NCI-H1092 (cell line): Measurements from ENCODE around the gene GAS2L1.

Source experiments
- DNase-seq: peaks from one replicate; lab custom pipeline; 2025; lab: John Stamatoyannopoulos, UW

The GAS2L1 gene

DNA sequence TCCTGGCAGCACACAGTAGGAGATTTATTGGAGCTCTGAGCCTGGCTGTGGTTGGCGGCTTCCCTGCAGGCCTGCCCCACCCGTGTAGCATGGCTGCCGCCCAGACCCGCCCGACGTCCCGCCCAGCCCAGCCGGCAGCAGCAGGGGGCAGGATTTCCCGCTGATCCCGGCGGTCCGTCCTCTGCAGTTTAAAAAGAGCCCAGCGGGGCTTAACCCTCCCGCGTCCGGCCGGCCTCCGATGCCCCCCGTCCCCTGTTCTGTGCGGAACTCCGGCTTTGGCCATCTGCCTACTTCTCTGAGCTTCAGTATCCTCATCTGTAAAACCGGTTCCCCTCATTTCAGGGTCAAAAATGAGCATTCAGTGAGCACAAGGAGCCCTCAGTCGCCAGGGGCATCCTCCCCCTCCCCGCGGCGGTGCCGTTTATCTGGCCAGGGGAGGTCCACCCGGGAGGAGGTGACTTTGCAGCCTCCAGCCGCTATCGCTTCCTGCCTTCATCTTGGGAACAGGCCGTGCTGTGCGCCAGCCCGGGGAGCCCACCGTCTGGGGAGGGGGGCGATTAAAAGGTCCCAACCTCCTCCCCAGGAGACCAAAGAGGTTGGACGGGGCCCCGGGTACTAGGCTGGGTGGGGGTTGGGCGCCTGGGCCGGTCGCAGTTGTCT is at the start of gene GAS2L1:
TSS of gene GAS2L1 (plus strand) at position 476 of the 660 bp plus-strand sequence. CDS start 1,456 bp downstream, outside the sequence.
- no peak for DNase-seq

- DNase-seq: no peak
These were observed 48.7 kb upstream of the GAS2L1 start for GRCh38 chr22:29257751-29258181.

- DNase-seq: no peak
These were observed 47.8 kb upstream of the GAS2L1 start for GRCh38 chr22:29258407-29259252.

DNA sequence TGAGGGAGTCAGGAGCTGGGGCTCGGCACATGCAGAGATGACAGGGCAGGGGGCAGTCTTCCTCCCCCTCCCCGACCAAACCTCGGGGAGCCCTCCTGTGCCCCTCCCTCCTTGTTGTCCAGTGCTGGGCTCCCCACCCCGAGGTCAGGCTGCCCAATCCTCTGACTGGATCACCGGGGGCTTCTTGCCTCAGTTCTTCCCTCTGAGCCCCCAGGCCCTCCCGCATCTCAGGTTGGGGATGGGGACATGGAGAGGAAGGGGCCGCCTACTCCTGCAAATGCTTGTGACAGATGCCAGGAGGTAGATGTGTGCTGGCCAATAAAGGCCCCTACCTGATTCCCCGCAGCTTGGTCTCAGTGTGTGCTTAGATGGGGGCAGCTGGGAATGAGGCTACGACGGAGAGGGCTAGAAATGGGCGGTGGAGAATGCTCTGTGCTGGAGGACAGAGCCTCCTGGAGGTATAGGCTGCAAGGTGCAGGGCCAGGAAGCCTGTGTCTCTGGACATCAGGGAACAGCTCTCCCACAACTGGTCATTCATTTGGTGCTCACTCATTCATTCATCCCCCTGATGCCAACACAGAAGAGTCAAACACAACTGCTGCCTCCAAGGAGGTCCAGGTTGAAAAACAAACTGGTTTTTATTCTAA is 47.1 kb upstream of the GAS2L1 start:
- DNase-seq: no peak

- no peak for DNase-seq
These were observed 46.4 kb upstream of the GAS2L1 start for GRCh38 chr22:29260031-29260560.

GRCh38 chr22:29260601-29261315 is 45.7 kb upstream of the GAS2L1 start:
- DNase-seq: no peak

GRCh38 chr22:29263791-29264276 is 42.6 kb upstream of the GAS2L1 start:
- no peak for DNase-seq

- no peak for DNase-seq
These were observed 41.1 kb upstream of the GAS2L1 start for GRCh38 chr22:29265305-29265704.

DNA sequence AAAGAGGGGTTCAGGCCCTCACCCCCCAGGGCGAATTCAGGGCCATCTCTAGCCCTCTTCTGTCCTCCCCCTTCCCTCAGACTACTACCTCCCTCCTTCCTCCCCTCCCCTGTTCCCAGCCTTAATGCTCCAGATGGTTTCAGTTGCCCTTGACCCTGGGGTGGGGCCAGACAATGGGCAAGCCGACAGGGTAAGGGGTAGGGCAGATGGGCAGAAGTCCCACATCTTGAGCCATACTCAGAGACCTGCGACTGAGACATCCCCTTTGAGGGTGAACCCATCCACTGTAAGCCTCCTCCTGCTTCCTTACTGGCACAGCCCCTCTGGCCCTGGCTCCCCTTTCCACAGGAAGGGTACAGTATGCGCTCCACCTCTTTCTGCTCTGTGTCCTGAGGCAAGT is 40.5 kb upstream of the GAS2L1 start:
- no peak for DNase-seq

DNA sequence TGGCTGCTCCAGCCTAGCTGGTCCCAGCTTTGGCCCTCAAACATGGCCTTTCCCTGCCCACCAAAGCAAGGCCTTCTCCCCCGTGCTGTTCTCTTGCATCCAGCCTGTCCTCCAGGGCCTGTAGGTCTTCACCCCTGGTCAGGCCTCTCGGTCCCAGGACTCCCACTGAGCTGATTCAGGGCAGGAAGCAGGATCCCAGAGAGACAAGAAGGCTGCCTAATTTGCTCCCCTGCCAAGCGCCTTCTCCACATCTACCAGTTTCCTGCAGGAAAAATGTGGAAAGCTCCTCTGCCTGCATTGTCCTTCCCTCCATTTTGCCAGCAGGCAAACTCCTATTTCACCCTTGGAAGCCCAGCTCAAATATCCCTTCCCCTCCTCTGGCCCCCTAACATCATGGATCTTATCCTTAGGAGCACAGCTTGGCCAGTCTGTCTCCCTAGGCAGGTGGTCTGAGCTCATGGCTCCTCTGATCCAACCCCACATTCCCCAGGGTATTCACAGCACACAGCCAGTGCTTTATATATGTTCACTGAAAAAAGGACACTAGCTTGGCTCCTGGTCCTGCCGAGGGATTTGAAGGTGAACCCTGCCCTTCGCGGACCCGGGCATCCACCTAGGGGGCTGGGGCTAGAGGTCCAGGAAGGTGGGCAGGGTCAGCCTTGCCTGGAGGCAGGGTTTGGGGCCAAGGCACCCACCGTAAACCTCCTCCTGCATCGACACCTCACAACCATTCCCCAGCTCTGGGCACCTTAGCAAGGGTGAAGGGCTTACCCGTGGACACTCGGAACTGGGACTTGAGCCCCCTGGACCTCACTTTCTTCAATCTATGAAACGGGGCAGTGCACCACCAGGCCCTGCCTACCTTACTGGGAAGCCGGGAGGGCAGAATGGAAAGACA is 39.6 kb upstream of the GAS2L1 start:
- no peak for DNase-seq

DNA sequence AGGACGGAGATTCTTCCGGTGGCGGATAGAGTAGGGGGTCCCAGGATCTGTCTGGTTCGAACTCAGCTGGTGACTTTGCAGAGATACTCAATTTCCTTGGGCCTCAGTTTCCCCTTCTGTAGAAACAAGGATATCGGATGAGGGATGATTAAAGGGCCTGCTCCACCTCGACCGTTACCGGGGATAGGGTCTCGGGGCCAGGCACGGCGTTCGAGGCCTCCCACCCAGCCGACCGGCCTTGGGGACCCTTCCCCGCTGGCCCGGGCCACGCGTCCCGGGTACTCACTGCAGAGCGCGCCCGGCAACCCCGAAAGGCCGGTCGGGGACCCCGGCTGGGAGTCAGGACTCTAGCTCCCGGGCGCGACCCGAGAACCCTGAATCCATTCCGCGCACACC is 39.0 kb upstream of the GAS2L1 start:
- no peak for DNase-seq

DNA sequence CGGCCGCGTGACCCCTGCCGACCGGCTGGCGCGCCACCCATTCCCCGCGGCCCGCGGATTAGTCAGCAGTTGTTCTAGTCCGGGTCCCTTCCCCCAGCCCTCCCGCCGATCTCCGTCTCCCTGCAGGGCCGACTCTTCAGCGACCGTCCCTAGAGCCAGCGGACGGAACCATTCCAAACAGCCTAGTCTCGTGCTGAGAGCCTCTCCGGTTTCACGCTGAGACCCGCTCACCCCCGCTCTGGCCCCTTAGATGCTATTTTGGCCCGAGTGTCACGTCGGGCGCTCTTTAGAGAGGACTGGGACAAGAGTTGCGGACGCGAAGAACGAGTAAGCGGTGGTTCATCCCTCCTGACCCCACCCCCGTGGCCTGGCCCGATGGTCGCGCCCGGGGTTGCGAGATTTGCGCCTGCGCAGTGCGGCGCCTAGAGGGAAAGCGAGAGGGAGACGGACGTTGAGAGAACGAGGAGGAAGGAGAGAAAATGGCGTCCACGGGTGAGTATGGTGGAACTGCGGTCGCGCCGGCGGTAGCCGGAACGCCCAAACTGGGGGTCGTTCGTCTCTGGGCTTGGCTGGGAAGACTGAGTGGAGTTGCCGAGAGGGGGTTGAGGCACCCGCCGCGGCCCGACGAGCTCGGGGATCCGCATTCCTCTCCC is 38.5 kb upstream of the GAS2L1 start, which contains the start of the genes EWSR1 and RHBDD3:
TSS of gene EWSR1 (plus strand) at position 411 of the 653 bp plus-strand sequence. CDS start at position 480, 69 bp downstream.
TSS of gene RHBDD3 (minus strand) at position 124 of the 653 bp plus-strand sequence. CDS start 2,355 bp downstream, outside the sequence.
- DNase-seq: peak; percentile 92

DNA sequence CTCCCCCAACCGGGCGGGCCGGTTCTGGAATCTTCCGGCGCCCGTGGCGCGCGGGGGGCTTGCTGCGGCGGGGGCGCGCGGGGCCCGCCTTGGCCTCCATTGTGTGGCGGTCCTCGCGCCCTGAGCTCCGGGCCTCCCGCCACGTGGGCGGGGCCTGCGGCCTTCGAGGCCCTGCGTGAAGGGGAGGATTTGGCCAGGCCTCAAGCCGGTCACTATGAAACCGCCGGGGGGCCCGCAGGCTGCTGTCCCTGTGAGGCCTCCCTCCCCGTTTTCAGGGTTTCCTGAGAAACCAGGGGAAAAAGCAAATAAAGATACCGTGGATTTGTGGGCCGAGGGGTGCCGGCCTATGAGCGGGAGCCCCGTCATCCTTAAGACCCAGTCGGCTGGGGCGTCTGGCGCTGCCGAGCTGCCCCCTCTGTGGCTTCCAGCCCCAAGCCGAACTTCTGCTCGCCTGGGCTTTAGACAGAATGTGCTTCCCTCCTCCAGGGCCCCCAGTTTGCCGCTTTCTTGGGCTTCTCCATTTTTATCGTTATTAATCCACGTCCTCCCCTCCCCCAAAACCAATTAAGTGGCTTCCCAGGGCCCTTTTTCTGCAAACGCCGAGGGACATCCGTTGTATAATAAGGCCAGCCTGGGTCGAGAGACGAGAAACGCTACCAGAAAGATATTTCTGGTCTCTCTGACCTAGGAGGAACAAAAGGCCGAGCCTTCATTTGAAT is 37.8 kb upstream of the GAS2L1 start:
- peak; percentile 34 for DNase-seq

GRCh38 chr22:29269230-29269604 is 37.2 kb upstream of the GAS2L1 start:
- DNase-seq: no peak

DNA sequence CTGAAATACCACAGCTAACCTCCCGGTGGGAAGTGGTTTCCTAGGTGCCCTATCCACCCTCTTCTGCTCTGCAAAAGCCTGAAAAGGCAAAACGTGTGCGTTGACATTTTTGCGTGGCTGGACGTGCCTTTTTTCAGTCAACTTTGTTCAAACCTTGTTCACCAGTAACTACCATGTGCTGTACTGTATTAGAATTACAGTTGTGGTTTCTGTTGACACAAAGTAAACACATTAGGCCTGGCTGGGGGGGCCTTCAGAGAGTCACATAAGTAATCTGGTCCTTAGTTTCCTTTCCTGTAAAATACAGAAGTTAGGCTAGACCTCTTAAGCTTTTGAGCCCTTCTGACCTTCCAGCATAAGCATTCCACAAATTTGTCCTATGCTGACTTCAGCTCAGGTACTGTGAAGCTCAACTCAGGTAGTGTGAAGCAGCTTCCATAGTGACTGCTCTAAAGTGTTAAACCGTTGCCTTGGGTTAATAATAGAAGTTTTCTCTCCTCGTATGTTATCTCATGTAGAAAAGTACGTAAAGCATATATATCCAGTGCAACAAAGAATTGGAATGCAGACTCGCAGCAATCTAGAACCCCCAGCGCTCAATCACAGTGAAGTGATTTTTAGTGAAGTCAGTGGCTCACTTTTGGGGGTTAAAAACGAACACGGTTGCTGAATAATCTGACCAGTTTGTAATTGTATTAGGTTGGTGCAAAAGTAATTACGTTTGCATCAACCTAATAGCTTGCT is 36.5 kb upstream of the GAS2L1 start:
- no peak for DNase-seq

DNA sequence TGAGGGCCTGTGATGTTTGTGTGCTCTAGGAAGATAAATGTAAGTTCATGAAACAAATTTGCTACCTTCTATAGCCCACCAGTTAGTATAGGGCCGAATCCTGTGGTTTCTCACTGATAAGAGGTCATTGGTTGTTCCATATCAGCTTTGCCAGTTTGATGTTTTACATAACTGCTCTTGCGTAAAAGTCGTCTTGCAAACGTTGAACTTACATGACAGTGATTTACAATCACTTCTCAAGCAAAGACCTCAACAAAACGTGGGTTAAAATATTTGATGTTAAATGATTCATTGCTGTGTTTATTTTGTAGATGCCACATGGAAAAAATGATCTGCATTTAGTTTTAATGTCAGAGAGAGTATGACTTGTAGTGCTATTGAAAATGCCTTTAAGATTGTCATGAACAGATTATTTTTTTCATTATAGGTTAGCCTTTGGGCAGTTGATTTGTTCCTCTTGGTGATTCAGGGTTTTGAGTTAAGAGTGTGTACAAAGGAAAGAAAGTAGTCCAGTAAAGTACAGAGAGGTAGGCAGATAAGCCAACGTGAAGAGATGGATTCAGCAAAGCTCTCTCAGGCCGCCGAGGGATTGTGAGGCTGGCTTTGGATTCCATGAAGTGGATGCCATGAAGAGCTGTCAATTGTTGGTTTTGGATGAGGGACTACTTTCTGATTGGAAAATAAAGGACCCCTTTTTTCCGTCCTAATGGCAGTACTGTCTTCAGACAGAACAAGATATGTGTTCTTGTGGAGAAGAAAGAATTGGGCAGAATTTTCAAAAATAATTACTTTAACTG is 35.8 kb upstream of the GAS2L1 start:
- no peak for DNase-seq

DNA sequence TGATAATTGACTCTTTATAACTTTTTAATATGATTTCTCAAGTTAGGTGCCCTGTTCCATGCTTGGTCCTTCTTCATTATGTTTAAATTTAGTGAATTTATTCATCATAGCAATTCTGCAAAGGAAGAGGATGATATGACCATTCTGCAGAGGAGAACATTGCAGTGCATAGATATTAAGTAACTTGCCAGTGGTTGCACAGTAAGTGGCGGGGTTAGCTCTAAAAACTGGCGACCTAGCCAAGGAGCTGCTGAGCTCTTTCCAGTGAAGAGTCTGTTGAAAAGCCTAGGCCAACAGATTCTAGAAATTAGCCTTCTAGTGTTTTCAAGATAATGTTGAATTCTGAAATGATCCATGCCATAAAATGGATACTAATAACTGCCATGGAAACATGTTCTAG is 33.8 kb upstream of the GAS2L1 start:
- no peak for DNase-seq

DNA sequence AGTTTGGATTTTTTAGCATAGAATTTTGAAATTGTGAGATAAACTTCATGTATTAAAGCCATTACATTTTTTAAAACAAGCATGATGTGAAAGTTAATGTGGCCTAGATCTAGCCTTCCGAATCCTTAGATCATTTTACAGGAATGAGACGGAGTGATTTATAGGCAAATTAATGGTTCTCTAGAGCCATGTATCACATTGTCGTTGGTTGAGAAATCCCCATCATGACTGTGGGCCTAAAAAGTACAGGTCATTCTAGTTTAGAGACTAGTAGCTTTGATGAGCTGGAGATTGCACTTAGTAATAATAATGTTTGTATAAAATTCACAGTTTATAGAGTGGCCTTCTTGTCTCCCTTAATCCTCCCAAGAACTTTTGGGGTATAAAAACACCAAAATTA is 31.3 kb upstream of the GAS2L1 start:
- DNase-seq: no peak
